Neural cell (in vitro differentiated cells): ENCODE results near the gene ARID1B. TPM values are rescaled to one million over a fixed set of nuclear protein-coding genes. Genes with fewer than 3 reads are reported as not detected.

Experiments used
- H2AFZ ChIP-seq: fragments of 200-600, 300-800 bp; sonication (generic), shearing (Covaris generic); 2 replicates; pipeline ENCODE4 v1.6.0; 2014; ENCODE audit warnings: low read depth, mild to moderate bottlenecking, antibody characterized with exemption, low read length, moderate library complexity
- H3F3A ChIP-seq: fragments of 200-600 bp; shearing (Covaris generic); 2 replicates; pipeline ENCODE4 v1.6.1; 2016; ENCODE audit warnings: mild to moderate bottlenecking, moderate library complexity, mixed read lengths, antibody characterized with exemption, low read length; ENCODE audit not compliant: insufficient read depth, poor library complexity, severe bottlenecking
- H3K27ac ChIP-seq: fragments of 200-600, 300-800 bp; sonication (generic), shearing (Covaris generic); 2 replicates; pipeline ENCODE4 v1.5.1; 2014; ENCODE audit warnings: mild to moderate bottlenecking, low read length, moderate library complexity
- H3K27me3 ChIP-seq: fragments of 300-800, 200-600 bp; sonication (generic), shearing (Covaris generic); 2 replicates; pipeline ENCODE4 v1.6.0; 2014; ENCODE audit warnings: mild to moderate bottlenecking, low read depth, low read length, moderate library complexity; ENCODE audit not compliant: insufficient read depth
- H3K36me3 ChIP-seq: fragments of 300-800, 200-600 bp; sonication (generic), shearing (Covaris generic); 2 replicates; pipeline ENCODE4 v1.5.1; 2014; ENCODE audit warnings: mild to moderate bottlenecking, antibody characterized with exemption, low read length, moderate library complexity; ENCODE audit not compliant: insufficient read depth
- H3K4me2 ChIP-seq: fragments of 300-800, 200-600 bp; sonication (generic), shearing (Covaris generic); 2 replicates; pipeline ENCODE4 v1.6.0; 2014; ENCODE audit warnings: mild to moderate bottlenecking, low read length
- H3K4me3 ChIP-seq: fragments of 300-800, 200-600 bp; sonication (generic), shearing (Covaris generic); 2 replicates; pipeline ENCODE4 v1.5.1; 2014; ENCODE audit warnings: mild to moderate bottlenecking, low read length, moderate library complexity
- H3K79me2 ChIP-seq: fragments of 200-600 bp; shearing (Covaris generic); replicated peaks from 2 replicates; pipeline ENCODE4 v1.6.0; 2014; ENCODE audit warnings: mild to moderate bottlenecking, low read length, moderate library complexity; ENCODE audit not compliant: insufficient read depth
- H3K9ac ChIP-seq: fragments of 300-800, 200-600 bp; sonication (generic), shearing (Covaris generic); 2 replicates; pipeline ENCODE4 v1.6.1; 2016; ENCODE audit warnings: mild to moderate bottlenecking, low read length, mixed read lengths
- H3K9me2 ChIP-seq: fragments of 200-600 bp; shearing (Covaris generic); 2 replicates; pipeline ENCODE4 v1.6.1; 2016; ENCODE audit warnings: mild to moderate bottlenecking, low read length, mixed read lengths; ENCODE audit not compliant: insufficient read depth
- H3K9me3 ChIP-seq: fragments of 200-600, 300-800 bp; sonication (generic), shearing (Covaris generic); 2 replicates; pipeline ENCODE4 v1.6.1; 2016; ENCODE audit warnings: mild to moderate bottlenecking, mixed run types, low read length, moderate library complexity, mixed read lengths
- H4K20me1 ChIP-seq: fragments of 200-600 bp; shearing (Covaris generic); 2 replicates; pipeline ENCODE4 v1.6.1; 2016; ENCODE audit warnings: mild to moderate bottlenecking, mixed run types; ENCODE audit not compliant: insufficient read depth
- EP300 ChIP-seq: fragments of 450-650 bp; conservative IDR thresholded peaks from 2 replicates; pipeline ENCODE4 v1.6.1; 2014; ENCODE audit warnings: antibody characterized with exemption, mild to moderate bottlenecking, moderate library complexity; ENCODE audit not compliant: poor library complexity, severe bottlenecking
- EZH2 ChIP-seq: fragments of 200-600, 300-800 bp; shearing (Covaris generic), sonication (generic); IDR thresholded peaks from 2 replicates; pipeline ENCODE4 v1.6.1; 2014; ENCODE audit warnings: antibody characterized with exemption, low read length, borderline replicate concordance, mild to moderate bottlenecking; ENCODE audit not compliant: insufficient read depth, poor library complexity, severe bottlenecking
- MXI1 ChIP-seq: fragments of 450-650 bp; conservative IDR thresholded peaks from 2 replicates; pipeline ENCODE4 v1.6.1; 2014; ENCODE audit warnings: antibody characterized with exemption, mild to moderate bottlenecking; ENCODE audit not compliant: poor library complexity, severe bottlenecking
- POLR2AphosphoS5 ChIP-seq: IDR thresholded peaks from 2 replicates; pipeline ENCODE4 v1.6.1; 2012
- RAD21 ChIP-seq: fragments of 450-650 bp; conservative IDR thresholded peaks from 2 replicates; pipeline ENCODE4 v1.6.1; 2014; ENCODE audit warnings: antibody characterized with exemption, mild to moderate bottlenecking, moderate library complexity
- SMC3 ChIP-seq: fragments of 450-650 bp; conservative IDR thresholded peaks from 2 replicates; pipeline ENCODE4 v1.6.1; 2014; ENCODE audit warnings: antibody characterized with exemption, mild to moderate bottlenecking, moderate library complexity; ENCODE audit not compliant: poor library complexity
- TAF1 ChIP-seq: IDR thresholded peaks from 2 replicates; pipeline ENCODE4 v1.6.1; 2012; ENCODE audit warnings: low read depth
- polyA plus RNA-seq: library from polyadenylated mRNA; depleted of rRNA; stranded (reverse); fragments of >200 nt; gene quantifications from 2 replicates; pipeline ENCODE4 v1.2.3, GENCODE V29; 2014
- TF ChIP-seq, protein P1 (sequence below): IDR thresholded peaks from 2 replicates; pipeline ENCODE4 v1.6.1; 2012; ENCODE audit warnings: borderline replicate concordance
- TF ChIP-seq, protein P2 (sequence below): fragments of 450-650 bp; IDR thresholded peaks from 2 replicates; pipeline ENCODE4 v1.5.1; 2014; ENCODE audit warnings: antibody characterized with exemption, mild to moderate bottlenecking, moderate library complexity; ENCODE audit not compliant: poor library complexity, severe bottlenecking

Gene ARID1B
- polyA plus RNA-seq, 1 donor from 2014 or later: 35.0 TPM

DNA sequence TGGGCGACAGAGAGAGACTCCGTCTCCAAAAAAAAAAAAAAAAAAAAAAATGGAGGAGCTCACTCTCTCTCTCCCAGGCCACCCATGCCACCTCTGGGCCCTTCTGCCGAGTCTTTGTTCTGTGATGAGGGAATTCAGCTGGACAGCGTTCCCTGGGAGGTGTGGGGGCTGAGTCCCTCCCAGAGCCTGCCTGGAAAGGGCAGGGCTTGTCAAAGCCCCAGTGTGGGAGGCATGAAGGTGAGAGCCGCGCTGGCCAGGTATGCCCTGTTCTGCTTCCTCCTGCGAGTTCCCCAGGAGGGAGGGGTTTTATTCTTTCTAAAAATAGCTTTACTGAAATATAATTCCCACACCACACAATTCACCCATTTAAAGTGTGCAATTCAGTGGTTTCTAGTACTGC, 476.5 kb downstream of the ARID1B start:
- Histone ChIP-seq H3K4me2 (no peak overlapping the region), H3K4me3 (no peak overlapping the region)

DNA sequence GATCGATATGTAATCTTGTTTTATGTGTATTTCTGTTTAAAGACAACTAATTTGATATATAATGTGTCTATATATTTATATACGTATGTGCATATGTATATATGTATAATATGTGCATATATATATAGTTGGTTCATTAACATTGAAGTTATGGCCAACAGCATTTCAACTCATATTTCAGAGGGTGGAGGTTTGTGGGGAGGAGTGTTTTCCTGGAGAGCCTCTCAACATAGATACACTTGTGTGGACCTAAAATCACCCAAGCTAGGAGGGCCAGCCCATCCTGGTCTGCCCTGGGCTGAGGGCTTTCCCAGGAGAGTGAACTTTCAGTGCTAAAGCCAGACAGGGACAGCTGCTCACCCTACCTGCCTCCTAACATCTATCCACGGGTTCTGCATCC, 477.4 kb downstream of the ARID1B start:
- TF ChIP-seq SMC3 (no peak), EZH2 (no peak), TAF1 (no peak), RAD21 (no peak), POLR2AphosphoS5 (no peak), EP300 (no peak), MXI1 (no peak)
- TF ChIP-seq, protein P1, sequence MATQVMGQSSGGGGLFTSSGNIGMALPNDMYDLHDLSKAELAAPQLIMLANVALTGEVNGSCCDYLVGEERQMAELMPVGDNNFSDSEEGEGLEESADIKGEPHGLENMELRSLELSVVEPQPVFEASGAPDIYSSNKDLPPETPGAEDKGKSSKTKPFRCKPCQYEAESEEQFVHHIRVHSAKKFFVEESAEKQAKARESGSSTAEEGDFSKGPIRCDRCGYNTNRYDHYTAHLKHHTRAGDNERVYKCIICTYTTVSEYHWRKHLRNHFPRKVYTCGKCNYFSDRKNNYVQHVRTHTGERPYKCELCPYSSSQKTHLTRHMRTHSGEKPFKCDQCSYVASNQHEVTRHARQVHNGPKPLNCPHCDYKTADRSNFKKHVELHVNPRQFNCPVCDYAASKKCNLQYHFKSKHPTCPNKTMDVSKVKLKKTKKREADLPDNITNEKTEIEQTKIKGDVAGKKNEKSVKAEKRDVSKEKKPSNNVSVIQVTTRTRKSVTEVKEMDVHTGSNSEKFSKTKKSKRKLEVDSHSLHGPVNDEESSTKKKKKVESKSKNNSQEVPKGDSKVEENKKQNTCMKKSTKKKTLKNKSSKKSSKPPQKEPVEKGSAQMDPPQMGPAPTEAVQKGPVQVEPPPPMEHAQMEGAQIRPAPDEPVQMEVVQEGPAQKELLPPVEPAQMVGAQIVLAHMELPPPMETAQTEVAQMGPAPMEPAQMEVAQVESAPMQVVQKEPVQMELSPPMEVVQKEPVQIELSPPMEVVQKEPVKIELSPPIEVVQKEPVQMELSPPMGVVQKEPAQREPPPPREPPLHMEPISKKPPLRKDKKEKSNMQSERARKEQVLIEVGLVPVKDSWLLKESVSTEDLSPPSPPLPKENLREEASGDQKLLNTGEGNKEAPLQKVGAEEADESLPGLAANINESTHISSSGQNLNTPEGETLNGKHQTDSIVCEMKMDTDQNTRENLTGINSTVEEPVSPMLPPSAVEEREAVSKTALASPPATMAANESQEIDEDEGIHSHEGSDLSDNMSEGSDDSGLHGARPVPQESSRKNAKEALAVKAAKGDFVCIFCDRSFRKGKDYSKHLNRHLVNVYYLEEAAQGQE: no peak
- TF ChIP-seq, protein P2, sequence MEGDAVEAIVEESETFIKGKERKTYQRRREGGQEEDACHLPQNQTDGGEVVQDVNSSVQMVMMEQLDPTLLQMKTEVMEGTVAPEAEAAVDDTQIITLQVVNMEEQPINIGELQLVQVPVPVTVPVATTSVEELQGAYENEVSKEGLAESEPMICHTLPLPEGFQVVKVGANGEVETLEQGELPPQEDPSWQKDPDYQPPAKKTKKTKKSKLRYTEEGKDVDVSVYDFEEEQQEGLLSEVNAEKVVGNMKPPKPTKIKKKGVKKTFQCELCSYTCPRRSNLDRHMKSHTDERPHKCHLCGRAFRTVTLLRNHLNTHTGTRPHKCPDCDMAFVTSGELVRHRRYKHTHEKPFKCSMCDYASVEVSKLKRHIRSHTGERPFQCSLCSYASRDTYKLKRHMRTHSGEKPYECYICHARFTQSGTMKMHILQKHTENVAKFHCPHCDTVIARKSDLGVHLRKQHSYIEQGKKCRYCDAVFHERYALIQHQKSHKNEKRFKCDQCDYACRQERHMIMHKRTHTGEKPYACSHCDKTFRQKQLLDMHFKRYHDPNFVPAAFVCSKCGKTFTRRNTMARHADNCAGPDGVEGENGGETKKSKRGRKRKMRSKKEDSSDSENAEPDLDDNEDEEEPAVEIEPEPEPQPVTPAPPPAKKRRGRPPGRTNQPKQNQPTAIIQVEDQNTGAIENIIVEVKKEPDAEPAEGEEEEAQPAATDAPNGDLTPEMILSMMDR: no peak
- Histone ChIP-seq H3K27me3 (no peaks in the 10 kb centered on the region), H2AFZ (no peak overlapping the region), H3K36me3 (no peaks in the 10 kb centered on the region), H3K9me2 (no peaks in the 10 kb centered on the region), H4K20me1 (no peaks in the 10 kb centered on the region), H3K79me2 (no peaks in the 10 kb centered on the region), H3K4me3 (no peak overlapping the region), H3K4me2 (no peak overlapping the region), H3K9ac (no peak overlapping the region), H3K9me3 (no peaks in the 10 kb centered on the region), H3F3A (no peaks in the 10 kb centered on the region), H3K27ac (no peak overlapping the region)

More for the DNA sequence above, 476.5 kb downstream of the ARID1B start:
- Histone ChIP-seq H3K9me3 (no peaks in the 10 kb centered on the region), H4K20me1 (no peaks in the 10 kb centered on the region), H3K27ac (no peak overlapping the region), H3K9ac (no peak overlapping the region), H3K27me3 (no peaks in the 10 kb centered on the region), H3K79me2 (no peaks in the 10 kb centered on the region), H3K9me2 (no peaks in the 10 kb centered on the region), H3F3A (no peaks in the 10 kb centered on the region), H3K36me3 (no peaks in the 10 kb centered on the region), H2AFZ (no peak overlapping the region)
- TF ChIP-seq EP300 (no peak), RAD21 (no peak), TAF1 (no peak), EZH2 (no peak), MXI1 (no peak), SMC3 (no peak), POLR2AphosphoS5 (no peak)
- TF ChIP-seq, protein P1: no peak
- TF ChIP-seq, protein P2: no peak
